HepG2 (cell line): Measurements from ENCODE around the gene KRT15.

Experiments
- ELF1 ChIP-seq: sonication (generic); formaldehyde crosslinking; IDR thresholded peaks from 2 replicates; pipeline ENCODE4 v1.4.0; 2020; ENCODE audit warnings: missing genetic modification reagents
- MAFK ChIP-seq, 2 experiments: IDR thresholded peaks in 1 of 2; conservative IDR thresholded peaks in 1 of 2; 2 replicates each; pipeline ENCODE4 v1.6.1; 2011; ENCODE audit warnings: improper control_type of control experiment in 2 of 2, low read length in 2 of 2
- PHF8 ChIP-seq: sonication (generic); formaldehyde crosslinking; IDR thresholded peaks from 2 replicates; pipeline ENCODE4 v1.5.0; 2020; ENCODE audit warnings: missing genetic modification reagents
- RBFOX2 ChIP-seq: fragments of 200-400 bp; formaldehyde crosslinking; IDR thresholded peaks from 2 replicates; pipeline ENCODE4 v1.6.1; 2017; ENCODE audit warnings: low read depth, mild to moderate bottlenecking, low read length
- TP53 ChIP-seq: sonication (generic); formaldehyde crosslinking; conservative IDR thresholded peaks from 2 replicates; pipeline ENCODE4 v1.4.0; 2020; ENCODE audit warnings: missing genetic modification reagents
- ZBTB21 ChIP-seq: sonication (generic); formaldehyde crosslinking; IDR thresholded peaks from 2 replicates; pipeline ENCODE4 v1.4.0; 2020; ENCODE audit warnings: missing genetic modification reagents
- ZNF660 ChIP-seq: sonication (generic); formaldehyde crosslinking; IDR thresholded peaks from 2 replicates; pipeline ENCODE4 v1.5.1; 2020; ENCODE audit warnings: mild to moderate bottlenecking, low read depth, missing genetic modification reagents, borderline replicate concordance
- ZZZ3 ChIP-seq: sonication (generic); formaldehyde crosslinking; IDR thresholded peaks from 2 replicates; pipeline ENCODE4 v1.4.0; 2020; ENCODE audit warnings: missing genetic modification reagents, mild to moderate bottlenecking, borderline replicate concordance
- TF ChIP-seq, protein P1 (sequence below): sonication (generic); formaldehyde crosslinking; IDR thresholded peaks from 2 replicates; pipeline ENCODE4 v1.5.0; 2020; ENCODE audit warnings: mild to moderate bottlenecking, missing genetic modification reagents, moderate library complexity
- TF ChIP-seq, protein P2 (sequence below): sonication (generic); formaldehyde crosslinking; IDR thresholded peaks from 2 replicates; pipeline ENCODE4 v1.4.0; 2020; ENCODE audit warnings: missing genetic modification reagents

DNA sequence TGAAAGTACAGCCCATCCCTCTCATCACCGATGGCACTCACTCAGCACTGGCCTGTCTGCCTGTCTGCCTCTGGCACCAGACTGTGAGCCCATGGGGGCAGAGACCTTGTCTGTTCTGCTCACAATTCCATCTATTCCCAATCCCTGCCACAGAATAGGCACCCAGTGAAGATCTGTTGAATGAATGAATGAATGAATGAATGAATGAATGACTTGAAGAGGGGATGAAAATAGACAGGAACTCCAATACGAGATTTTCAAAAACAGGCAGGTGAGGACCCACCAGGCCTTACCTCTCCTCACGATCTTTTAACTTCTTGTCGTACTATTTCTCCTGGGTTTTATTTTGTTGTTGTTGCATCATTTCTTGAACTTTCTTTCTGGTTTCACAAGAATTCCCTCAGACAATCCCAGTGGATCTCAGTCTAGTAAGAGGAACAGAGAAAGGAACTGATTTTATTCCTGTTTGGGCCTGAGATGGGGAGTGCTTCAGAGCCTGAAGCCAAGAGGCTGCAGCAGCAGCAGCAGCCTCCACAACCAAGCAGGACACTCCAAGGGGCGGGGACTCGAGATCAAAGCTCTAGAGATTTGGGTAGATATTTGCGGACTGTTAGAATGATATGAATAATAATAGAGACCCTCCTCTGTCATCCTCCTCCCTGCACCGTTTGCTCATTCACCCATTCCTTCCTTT, 35.4 kb upstream of the KRT15 start:
- TF ChIP-seq RBFOX2, result no peak
- no peak for TF ChIP-seq ZZZ3 (CRISPR knock-in tag)
- TF ChIP-seq, protein P1, sequence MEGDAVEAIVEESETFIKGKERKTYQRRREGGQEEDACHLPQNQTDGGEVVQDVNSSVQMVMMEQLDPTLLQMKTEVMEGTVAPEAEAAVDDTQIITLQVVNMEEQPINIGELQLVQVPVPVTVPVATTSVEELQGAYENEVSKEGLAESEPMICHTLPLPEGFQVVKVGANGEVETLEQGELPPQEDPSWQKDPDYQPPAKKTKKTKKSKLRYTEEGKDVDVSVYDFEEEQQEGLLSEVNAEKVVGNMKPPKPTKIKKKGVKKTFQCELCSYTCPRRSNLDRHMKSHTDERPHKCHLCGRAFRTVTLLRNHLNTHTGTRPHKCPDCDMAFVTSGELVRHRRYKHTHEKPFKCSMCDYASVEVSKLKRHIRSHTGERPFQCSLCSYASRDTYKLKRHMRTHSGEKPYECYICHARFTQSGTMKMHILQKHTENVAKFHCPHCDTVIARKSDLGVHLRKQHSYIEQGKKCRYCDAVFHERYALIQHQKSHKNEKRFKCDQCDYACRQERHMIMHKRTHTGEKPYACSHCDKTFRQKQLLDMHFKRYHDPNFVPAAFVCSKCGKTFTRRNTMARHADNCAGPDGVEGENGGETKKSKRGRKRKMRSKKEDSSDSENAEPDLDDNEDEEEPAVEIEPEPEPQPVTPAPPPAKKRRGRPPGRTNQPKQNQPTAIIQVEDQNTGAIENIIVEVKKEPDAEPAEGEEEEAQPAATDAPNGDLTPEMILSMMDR (CRISPR knock-in tag), result no peak
- TF ChIP-seq, protein P2, sequence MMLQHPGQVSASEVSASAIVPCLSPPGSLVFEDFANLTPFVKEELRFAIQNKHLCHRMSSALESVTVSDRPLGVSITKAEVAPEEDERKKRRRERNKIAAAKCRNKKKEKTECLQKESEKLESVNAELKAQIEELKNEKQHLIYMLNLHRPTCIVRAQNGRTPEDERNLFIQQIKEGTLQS, result no peak
- TF ChIP-seq MAFK (conservative IDR thresholded peaks at IDR 0.05 in 1 of 2, IDR thresholded peaks at IDR 0.05 in 1 of 2; ENCODE audit: low read length in 2 of 2), result no peak
- TF ChIP-seq TP53 (CRISPR knock-in tag), result no peak
- no peak for TF ChIP-seq ELF1 (CRISPR knock-in tag)
- no peak for TF ChIP-seq ZBTB21 (CRISPR knock-in tag)
- TF ChIP-seq ZNF660 (CRISPR knock-in tag), result no peak
- TF ChIP-seq PHF8 (CRISPR knock-in tag), result no peak
